ENCODE results near the gene BFSP1.

The BFSP1 gene

DNA sequence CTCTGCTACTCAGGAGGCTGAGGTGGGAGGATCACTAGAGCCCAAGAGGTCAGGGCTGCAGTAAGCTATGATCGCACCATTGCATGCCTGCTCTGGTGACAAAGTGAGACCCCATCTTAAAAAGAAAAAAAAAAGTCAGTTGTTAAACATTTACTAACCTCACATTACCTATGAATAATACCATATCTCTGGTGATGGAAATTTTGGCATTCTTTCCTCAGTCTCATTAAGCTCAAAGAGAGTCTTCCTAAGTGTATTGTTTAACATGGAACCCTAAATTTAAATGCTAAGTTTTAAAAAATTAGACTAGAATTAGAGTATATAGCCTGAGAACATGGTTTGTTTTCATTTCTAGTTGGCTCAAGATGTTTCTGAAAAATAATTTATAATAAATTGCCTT lies 11.3 kb upstream of the BFSP1 start:
- POLR2A ChIA-PET: interaction anchor here (4.1 kb wide), 1 partner anchor 28 kb away, joined by 19 read pairs; the partner anchor contains the start of gene DSTN
- TF ChIP-seq ZNF114 (tag by site-specific recombination; IDR thresholded peaks at IDR 0.05): no peak
- no peak for TF ChIP-seq ZNF654 (tag by site-specific recombination; IDR thresholded peaks at IDR 0.05; ENCODE audit: low read depth)
- TF ChIP-seq ZNF660 (tag by site-specific recombination; IDR thresholded peaks at IDR 0.05): no peak
- TF ChIP-seq ZNF510 (tag by site-specific recombination; IDR thresholded peaks at IDR 0.05; ENCODE audit: insufficient replicate concordance): no peak
- TF ChIP-seq ZFHX2 (tag by site-specific recombination; conservative IDR thresholded peaks at IDR 0.05): no peak
- TF ChIP-seq, protein P1, sequence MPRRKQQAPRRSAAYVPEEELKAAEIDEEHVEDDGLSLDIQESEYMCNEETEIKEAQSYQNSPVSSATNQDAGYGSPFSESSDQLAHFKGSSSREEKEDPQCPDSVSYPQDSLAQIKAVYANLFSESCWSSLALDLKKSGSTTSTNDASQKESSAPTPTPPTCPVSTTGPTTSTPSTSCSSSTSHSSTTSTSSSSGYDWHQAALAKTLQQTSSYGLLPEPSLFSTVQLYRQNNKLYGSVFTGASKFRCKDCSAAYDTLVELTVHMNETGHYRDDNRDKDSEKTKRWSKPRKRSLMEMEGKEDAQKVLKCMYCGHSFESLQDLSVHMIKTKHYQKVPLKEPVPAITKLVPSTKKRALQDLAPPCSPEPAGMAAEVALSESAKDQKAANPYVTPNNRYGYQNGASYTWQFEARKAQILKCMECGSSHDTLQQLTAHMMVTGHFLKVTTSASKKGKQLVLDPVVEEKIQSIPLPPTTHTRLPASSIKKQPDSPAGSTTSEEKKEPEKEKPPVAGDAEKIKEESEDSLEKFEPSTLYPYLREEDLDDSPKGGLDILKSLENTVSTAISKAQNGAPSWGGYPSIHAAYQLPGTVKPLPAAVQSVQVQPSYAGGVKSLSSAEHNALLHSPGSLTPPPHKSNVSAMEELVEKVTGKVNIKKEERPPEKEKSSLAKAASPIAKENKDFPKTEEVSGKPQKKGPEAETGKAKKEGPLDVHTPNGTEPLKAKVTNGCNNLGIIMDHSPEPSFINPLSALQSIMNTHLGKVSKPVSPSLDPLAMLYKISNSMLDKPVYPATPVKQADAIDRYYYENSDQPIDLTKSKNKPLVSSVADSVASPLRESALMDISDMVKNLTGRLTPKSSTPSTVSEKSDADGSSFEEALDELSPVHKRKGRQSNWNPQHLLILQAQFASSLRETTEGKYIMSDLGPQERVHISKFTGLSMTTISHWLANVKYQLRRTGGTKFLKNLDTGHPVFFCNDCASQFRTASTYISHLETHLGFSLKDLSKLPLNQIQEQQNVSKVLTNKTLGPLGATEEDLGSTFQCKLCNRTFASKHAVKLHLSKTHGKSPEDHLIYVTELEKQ (tag by site-specific recombination; IDR thresholded peaks at IDR 0.05; ENCODE audit: borderline replicate concordance): no peak
- TF ChIP-seq, protein P2, sequence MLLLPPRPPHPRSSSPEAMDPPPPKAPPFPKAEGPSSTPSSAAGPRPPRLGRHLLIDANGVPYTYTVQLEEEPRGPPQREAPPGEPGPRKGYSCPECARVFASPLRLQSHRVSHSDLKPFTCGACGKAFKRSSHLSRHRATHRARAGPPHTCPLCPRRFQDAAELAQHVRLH (tag by site-specific recombination; IDR thresholded peaks at IDR 0.05): no peak
- TF ChIP-seq ZNF354C (tag by site-specific recombination; IDR thresholded peaks at IDR 0.05; ENCODE audit: borderline replicate concordance, low read depth): no peak
- TF ChIP-seq SALL2 (tag by site-specific recombination; IDR thresholded peaks at IDR 0.05; ENCODE audit: borderline replicate concordance): no peak
- TF ChIP-seq ZNF202 (tag by site-specific recombination; IDR thresholded peaks at IDR 0.05; ENCODE audit: borderline replicate concordance): no peak
- no peak for TF ChIP-seq ZNF26 (tag by site-specific recombination; IDR thresholded peaks at IDR 0.05)
- no peak for TF ChIP-seq ZBTB7A (tag by site-specific recombination; IDR thresholded peaks at IDR 0.05; ENCODE audit: low read depth)
- TF ChIP-seq ZNF658 (tag by site-specific recombination; IDR thresholded peaks at IDR 0.05): no peak
- TF ChIP-seq, protein P3, sequence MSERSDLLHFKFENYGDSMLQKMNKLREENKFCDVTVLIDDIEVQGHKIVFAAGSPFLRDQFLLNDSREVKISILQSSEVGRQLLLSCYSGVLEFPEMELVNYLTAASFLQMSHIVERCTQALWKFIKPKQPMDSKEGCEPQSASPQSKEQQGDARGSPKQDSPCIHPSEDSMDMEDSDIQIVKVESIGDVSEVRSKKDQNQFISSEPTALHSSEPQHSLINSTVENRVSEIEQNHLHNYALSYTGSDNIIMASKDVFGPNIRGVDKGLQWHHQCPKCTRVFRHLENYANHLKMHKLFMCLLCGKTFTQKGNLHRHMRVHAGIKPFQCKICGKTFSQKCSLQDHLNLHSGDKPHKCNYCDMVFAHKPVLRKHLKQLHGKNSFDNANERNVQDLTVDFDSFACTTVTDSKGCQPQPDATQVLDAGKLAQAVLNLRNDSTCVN (tag by site-specific recombination; optimal IDR thresholded peaks at IDR 0.05): no peak
- no peak for TF ChIP-seq TRIM28 (IDR thresholded peaks at IDR 0.05; ENCODE audit: borderline replicate concordance, low read length)
- TF ChIP-seq, protein P4, sequence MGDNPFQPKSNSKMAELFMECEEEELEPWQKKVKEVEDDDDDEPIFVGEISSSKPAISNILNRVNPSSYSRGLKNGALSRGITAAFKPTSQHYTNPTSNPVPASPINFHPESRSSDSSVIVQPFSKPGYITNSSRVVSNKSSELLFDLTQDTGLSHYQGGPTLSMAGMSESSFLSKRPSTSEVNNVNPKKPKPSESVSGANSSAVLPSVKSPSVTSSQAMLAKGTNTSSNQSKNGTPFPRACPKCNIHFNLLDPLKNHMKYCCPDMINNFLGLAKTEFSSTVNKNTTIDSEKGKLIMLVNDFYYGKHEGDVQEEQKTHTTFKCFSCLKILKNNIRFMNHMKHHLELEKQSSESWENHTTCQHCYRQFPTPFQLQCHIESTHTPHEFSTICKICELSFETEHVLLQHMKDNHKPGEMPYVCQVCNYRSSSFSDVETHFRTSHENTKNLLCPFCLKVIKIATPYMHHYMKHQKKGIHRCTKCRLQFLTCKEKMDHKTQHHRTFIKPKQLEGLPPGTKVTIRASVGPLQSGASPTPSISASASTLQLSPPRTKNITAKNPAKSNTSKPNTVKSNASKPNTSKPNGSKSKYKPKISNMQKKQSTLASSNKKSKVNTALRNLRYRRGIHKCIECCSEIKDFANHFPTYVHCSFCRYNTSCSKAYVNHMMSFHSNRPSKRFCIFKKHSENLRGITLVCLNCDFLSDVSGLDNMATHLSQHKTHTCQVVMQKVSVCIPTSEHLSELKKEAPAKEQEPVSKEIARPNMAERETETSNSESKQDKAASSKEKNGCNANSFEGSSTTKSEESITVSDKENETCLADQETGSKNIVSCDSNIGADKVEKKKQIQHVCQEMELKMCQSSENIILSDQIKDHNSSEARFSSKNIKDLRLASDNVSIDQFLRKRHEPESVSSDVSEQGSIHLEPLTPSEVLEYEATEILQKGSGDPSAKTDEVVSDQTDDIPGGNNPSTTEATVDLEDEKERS (tag by site-specific recombination; IDR thresholded peaks at IDR 0.05): no peak
- TF ChIP-seq ZNF174 (tag by site-specific recombination; IDR thresholded peaks at IDR 0.05): no peak
- TF ChIP-seq, protein P5, sequence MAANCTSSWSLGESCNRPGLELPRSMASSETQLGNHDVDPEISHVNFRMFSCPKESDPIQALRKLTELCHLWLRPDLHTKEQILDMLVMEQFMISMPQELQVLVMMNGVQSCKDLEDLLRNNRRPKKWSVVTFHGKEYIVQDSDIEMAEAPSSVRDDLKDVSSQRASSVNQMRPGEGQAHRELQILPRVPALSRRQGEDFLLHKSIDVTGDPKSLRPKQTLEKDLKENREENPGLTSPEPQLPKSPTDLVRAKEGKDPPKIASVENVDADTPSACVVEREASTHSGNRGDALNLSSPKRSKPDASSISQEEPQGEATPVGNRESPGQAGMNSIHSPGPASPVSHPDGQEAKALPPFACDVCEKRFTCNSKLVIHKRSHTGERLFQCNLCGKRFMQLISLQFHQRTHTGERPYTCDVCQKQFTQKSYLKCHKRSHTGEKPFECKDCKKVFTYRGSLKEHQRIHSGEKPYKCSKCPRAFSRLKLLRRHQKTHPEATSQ (tag by site-specific recombination; IDR thresholded peaks at IDR 0.05): no peak
- no peak for TF ChIP-seq ZNF132 (tag by site-specific recombination; IDR thresholded peaks at IDR 0.05; ENCODE audit: borderline replicate concordance)
- no peak for TF ChIP-seq ZXDB (tag by site-specific recombination; IDR thresholded peaks at IDR 0.05)
- Histone ChIP-seq H3K4me3 (ENCODE audit: low read depth, low read length) (no peak overlapping the region), H3K27ac (ENCODE audit: extremely low read depth, low read depth, low read length) (no peak overlapping the region), H3K4me1 (ENCODE audit: control insufficient read depth, insufficient read depth, low read length) (no peaks in the 10 kb centered on the region), H3K36me3 (ENCODE audit: control insufficient read depth in 2 of 2, insufficient read depth in 1 of 2, low read length in 2 of 2) (no peaks in the 10 kb centered on the region), H3K9me3 (ENCODE audit: control insufficient read depth, insufficient read depth, low read depth, low read length) (no peaks in the 10 kb centered on the region)
- CTCF ChIA-PET: interaction anchor here (0.6 to 1.4 kb wide), 4 partner anchors 17 to 75 kb away, joined by 3 to 5 read pairs (median 4); no protein-coding TSS in a partner anchor
